Stimulated activated CD4-positive, alpha-beta T cell treated with anti-CD3 and anti-CD28 coated beads, Interleukin-4, amount 100 ng/mL, for 48 hours (primary cell): ENCODE measurements around the gene SGCA.

Experiments used
- DNase-seq, 2 donors: peaks; one replicate each; pipeline ENCODE4 v3.0.0-alpha.2; 2020; ENCODE audit warnings: low read depth in 2 of 2

Gene SGCA

GRCh38 chr17:50134206-50135110, 31.3 kb upstream of the SGCA start:
- no peak for DNase-seq

GRCh38 chr17:50135316-50136095, 30.3 kb upstream of the SGCA start:
- DNase-seq, result no peak

DNA sequence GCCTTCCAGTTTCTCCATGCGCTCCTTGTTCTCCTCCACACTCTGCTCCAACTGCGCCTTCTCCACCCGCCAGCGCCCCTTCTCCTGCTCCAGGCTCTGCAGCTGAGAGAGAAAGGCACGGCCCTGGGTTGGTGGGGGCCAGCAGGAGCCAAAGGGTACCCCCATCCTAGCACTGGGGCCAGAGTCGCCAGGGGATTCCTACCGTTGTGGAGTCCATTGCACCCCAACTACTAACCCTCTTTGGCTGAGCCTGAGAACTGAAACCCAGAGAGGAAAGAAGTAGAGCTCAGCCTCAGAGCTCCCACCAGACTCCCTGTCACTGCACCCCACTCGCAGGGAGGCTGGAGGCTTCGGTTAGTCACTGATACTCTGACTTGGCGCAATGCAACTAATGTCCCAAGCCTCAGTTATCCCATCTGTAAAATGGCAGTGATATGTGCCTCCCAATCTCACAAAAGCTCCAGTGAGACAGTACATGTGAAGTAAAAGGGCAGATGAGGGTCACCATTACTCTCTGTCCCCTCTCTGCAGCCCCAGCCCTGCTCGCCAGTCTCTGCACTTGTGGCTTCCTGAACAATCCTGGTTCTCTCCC, 29.6 kb upstream of the SGCA start:
- no peak for DNase-seq

- no peak for DNase-seq
Observed at GRCh38 chr17:50137042-50137441, 28.8 kb upstream of the SGCA start.

DNA sequence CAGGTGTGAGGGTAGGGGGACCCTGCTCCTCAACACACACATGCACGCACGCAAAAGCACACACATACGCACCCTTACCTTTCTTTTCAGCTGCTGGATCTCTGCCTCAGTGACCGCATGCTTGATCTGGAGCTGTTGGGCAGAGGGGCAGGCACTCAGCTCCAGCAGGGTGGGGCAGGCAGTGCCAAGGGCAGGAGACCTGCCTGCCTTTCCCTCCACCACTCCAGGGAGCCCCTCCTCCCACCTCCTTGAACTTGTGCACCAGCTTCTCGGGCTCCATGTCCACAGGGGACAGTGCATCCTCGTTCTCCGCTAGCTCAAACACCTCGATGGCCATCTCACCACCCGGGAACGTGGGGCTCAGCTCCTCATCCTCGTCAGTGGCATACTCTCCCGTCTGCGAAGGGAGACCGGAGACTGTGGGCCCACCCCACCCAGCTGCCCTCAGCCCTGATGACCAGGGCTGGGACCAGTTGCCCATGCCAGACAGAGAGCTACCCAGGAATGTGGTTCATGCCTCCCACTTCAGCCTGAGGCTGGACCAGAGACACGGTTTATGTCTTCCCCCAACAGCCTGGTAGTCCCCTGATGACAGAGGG, 26.5 kb upstream of the SGCA start:
- DNase-seq, result no peak

DNA sequence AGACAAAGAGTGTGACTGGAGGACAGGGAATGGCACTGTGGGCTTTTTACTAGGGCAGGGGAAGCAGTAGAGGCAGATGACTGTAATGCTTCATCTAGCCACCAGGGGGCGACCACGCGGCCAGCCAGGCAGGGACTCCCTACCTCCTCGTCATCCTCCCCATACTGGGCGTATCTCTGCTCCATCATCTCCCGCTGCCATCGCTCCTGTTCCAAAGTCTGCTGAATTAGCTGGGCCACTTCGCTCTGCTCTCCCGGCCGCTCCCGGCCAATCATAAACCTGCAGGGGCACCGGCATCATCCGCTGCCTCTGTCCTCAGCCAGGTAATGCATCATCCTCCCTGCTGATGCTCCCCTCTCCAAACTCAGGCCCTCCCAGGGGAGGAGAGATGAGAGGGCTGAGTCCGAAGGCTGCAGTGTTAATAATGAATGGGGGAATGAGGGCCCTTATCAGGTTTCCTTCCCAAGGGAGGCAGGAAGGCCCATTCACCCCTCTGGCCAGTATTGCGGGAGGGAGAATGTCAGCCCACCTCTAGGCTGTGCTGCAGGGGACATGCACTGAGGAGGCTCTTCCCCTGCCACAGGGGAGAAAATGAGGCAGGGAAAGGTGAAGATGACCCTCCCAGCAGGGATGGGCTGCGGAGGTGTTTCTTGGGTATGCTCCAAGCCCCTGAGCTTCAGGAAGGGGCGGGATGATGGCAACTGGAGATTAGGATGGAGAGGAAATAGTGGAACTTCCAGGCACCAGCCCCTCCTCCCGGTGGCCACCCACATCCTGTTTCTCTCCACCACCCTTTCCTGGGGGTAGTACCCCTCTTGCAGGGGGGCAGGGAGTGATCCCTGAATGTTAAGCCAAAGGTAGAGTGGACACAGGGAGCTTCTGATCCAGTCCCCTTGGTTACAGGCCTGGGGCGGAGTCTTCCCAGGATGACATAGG, 25.6 kb upstream of the SGCA start:
- DNase-seq, result peak; percentile 75 to 79

GRCh38 chr17:50141026-50141744, 24.6 kb upstream of the SGCA start:
- no peak for DNase-seq

DNA sequence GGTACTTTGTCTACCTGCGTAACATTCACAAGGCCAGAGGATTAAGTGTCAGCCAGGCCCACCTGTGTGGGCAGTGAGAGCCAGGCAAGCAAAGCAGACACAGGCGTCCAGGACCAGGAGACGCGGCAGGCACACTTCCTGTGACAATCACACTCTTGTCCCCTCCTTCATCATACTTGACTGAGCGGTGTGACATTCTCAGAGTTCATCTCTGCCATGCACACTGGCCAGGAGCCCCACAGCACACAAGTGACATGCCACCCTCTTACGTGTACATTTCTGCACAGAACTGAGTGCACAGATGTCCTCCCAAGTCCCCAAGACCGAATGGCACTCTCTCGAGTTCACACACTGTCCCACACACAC, 24.1 kb upstream of the SGCA start:
- DNase-seq, result no peak

DNA sequence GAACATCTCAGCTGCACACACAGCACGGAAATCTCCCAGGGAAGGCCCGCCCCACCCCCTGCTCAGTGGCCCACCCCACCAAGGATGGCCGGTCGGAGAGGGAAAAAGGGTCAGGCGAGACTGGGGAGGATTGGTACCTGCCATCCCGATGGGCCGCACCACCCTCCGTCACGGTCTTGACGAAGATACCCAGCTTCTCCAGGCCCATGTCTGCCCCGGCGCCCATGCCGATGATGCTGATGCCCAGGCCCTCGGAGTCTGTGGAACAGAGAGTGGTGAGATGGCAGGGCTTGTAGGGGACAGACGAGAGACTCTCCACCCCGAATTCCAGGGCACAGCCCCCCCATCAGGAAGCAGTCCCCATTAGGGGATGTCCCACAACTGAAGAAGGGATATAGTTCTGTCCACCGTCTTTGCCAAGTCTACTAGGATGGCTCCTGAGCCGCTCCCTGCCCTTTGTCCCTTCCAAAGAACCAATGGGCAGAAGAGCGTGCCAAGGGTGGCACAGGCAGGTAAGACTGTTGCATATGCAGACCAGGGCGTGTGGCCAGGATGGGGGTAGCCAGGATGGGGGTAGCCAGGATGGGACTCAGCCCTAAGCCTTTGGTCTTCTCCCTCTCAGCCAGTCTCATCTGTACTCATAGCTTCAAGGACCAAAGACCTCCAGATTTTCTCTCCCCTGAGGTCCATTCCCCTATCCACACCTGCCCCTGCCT, 22.2 kb upstream of the SGCA start:
- DNase-seq, result no peak

DNA sequence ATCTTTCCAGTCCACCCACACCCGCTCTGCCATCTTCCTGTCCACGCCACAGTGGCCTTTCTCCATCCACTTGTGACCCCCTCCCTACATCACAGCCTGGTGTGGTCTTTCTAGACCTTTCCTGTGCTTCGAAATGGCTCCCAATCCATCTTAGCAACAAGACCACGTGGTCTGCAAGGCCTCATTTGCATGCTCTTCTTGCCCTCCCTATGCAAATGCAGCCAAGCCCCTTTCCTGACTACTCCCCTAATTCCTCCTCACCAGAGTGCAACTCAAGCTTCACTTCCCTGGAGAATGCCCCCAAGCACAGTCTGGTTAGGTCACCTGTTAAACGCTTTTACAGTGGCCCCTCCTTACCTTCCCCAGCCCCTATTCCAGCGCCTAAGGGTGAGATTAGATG, 21.4 kb upstream of the SGCA start:
- DNase-seq, result no peak

- DNase-seq, result no peak
Observed at GRCh38 chr17:50144845-50145531, 20.8 kb upstream of the SGCA start.

DNA sequence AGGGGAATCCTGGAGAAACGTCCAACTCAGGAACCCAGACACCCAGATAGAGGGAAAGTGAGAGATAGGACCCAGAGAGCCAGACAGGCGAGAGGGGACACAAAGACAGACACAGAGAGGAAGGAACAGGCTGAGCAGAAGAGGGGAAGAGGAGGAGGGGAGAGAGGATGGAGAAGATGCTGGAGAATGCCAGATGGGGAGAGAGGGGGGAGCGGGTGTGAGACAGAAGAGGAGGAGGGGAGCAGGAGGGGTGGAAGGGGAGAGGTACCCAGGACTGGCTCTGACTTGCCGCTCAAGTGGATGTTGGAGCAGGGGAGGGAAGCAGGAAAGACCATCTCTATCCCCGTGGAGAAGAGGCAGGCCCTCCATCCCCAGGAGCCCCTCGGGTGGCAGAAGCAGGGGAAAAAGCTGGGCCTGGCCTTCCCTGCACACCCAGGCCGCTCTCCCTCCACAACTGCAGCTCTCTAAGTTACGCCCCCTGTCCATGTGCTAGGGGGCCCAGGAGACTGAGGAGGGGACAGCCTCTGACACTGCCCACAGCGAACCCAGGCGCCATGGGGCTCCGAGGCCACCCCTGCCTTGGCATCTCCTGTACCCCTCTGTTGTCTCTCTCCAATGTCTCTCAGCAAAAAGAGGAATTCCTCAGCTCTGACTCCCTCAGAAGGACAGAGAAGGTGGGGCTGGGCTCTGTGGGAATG, 20.1 kb upstream of the SGCA start:
- no peak for DNase-seq

DNA sequence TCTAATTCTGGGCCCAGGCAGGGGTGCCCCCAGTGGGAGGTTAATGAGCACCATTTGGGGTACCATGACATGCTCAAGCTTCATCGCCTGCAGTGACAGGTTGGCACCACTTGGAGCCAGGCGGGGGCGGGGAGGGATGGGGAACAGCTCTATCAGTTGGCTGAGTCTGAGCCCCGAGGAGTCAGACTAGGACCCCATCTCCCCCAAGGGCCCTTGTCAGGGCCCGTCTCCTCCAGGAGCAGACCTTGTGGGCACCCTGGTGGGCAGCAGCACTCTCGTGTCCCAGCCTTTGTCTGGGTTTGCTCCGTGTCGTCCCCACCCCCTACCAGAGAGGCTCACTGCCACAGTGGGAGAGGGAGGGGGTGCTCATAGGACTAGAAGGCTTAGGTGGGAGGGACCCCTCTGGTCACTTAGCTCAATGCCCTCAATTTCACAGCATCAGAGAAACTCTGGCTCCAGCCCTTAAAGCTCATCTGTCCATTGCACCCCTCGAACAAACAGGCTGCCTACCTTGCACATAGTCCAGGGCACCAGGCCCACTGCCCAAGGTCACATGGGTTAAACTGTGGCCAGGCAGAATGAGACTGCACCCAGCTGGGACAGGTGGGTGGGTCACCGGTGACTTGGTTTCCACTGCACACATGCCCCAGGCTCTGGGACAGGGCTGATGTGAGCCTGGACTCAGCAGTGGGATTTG, 19.4 kb upstream of the SGCA start:
- no peak for DNase-seq

- DNase-seq, result no peak
Observed at GRCh38 chr17:50146927-50147665, 18.7 kb upstream of the SGCA start.

DNA sequence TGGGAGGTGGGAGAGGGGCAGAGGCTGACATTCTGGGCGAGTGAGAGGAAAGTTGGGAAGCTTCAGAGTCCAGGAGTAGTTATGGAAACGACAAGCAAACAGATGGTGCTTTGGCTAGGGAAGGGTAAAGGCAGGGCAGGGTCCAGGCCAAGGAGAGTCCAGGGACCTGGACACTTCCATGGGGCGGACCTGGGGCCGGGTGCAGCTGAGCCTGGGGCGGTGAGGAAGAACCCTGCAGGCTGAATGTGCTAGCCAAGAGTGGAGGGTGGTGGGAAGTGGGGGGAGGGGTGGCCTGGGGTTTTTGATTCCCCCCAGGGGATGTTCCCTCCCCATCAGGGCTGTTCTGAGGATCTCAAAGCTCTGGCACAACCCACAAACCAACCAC, 18.0 kb upstream of the SGCA start:
- DNase-seq, result no peak

GRCh38 chr17:50148226-50149090, 17.3 kb upstream of the SGCA start:
- DNase-seq, result peak; percentile 63 to 67

GRCh38 chr17:50149091-50149416, 16.8 kb upstream of the SGCA start:
- no peak for DNase-seq
